ENCODE measurements around the gene NRTN. TPM values are rescaled to one million over a fixed set of nuclear protein-coding genes. Genes with fewer than 3 reads are reported as not detected.

The NRTN gene
- total and polyA plus RNA-seq, 2 donors (not counting 3 experiments of a cell fraction or from before 2014, with no cell fraction given) = 0.41 TPM; not detected in 1

GRCh38 chr19:5822181-5822844 is 17.4 kb downstream of the NRTN start:
- no peak overlapping the region for H3K27ac ChIP-seq (ENCODE audit: insufficient read depth, low read depth, low read length)
- no TSS peak for BruUV-seq (replicated peaks)
- intact Hi-C loops (cut with micrococcal nuclease) (loop anchor here (2.0 kb wide), 1 partner anchor 18 kb away; the partner anchor contains the start of gene NRTN), dilution Hi-C loops (cut with MboI; ENCODE audit: extremely low pct_ligation_motif_present, low sequenced_read_pairs) (no loop called here)
- H3K79me2 ChIP-seq (ENCODE audit: control insufficient read depth, insufficient read depth, low read length) = no peaks in the 10 kb centered on the region
- H3K36me3 ChIP-seq (ENCODE audit: control insufficient read depth in 2 of 2, extremely low read depth in 1 of 2, insufficient read depth in 2 of 2, low read length in 2 of 2) = no peaks in the 10 kb centered on the region
- H3K4me1 ChIP-seq (ENCODE audit: control insufficient read depth, extremely low read depth, insufficient read depth, low read length) = no peaks in the 10 kb centered on the region
- H3K9me1 ChIP-seq (replicated peaks; ENCODE audit: control insufficient read depth, extremely low read depth, insufficient read depth, low read length) = no peaks in the 10 kb centered on the region
- ChIA-PET CTCF (interaction anchor here (0.7 to 4.6 kb wide), 2 partner anchors 12 to 18 kb away, joined by 3 to 24 read pairs; partner anchors contain the start of gene NRTN), POLR2A (no interaction called here)
- DNase-seq (ENCODE audit: low read depth, low spot score) = no peak
- H3K9me3 ChIP-seq (replicated peaks; ENCODE audit: control insufficient read depth, insufficient read depth, low read length) = no peaks in the 10 kb centered on the region
- H4K20me1 ChIP-seq (replicated peaks; ENCODE audit: control insufficient read depth, extremely low read depth, insufficient read depth, low read length) = no peaks in the 10 kb centered on the region
- FAIRE-seq = no peak
- TF ChIP-seq JUN (IDR thresholded peaks at IDR 0.05; ENCODE audit: borderline replicate concordance, insufficient read depth, insufficient read length, low read depth) = no peak
- H2AFZ ChIP-seq (ENCODE audit: low read depth, low read length) = no peak overlapping the region
- H3K27me3 ChIP-seq (ENCODE audit: control insufficient read depth in 2 of 2, insufficient read depth in 2 of 2, low read length in 2 of 2) = no peaks in the 10 kb centered on the region
- H3K4me2 ChIP-seq (ENCODE audit: insufficient read depth, low read length) = no peak overlapping the region
- no peak overlapping the region for H3K4me3 ChIP-seq (replicated peaks in 1 of 3; ENCODE audit: insufficient read depth in 1 of 3, low read depth in 1 of 3, low read length in 3 of 3)
- no peak overlapping the region for H3K9ac ChIP-seq (replicated peaks; ENCODE audit: extremely low read depth, insufficient read depth, low read length)

GRCh38 chr19:5823579-5824281 is 18.9 kb downstream of the NRTN start:
- POLR2A ChIA-PET = no interaction called here
- Histone ChIP-seq H3K9me1 (replicated peaks; ENCODE audit: control insufficient read depth, extremely low read depth, insufficient read depth, low read length) (no peaks in the 10 kb centered on the region), H3K4me1 (ENCODE audit: control insufficient read depth, extremely low read depth, insufficient read depth, low read length) (peaks cover 5% of the 10 kb centered on the region), H3K9me3 (replicated peaks; ENCODE audit: control insufficient read depth, insufficient read depth, low read length) (no peaks in the 10 kb centered on the region), H3K27ac (ENCODE audit: insufficient read depth, low read depth, low read length) (no peak overlapping the region), H4K20me1 (replicated peaks; ENCODE audit: control insufficient read depth, extremely low read depth, insufficient read depth, low read length) (no peaks in the 10 kb centered on the region), H3K27me3 (ENCODE audit: control insufficient read depth in 2 of 2, insufficient read depth in 2 of 2, low read length in 2 of 2) (no peaks in the 10 kb centered on the region), H3K4me2 (ENCODE audit: insufficient read depth, low read length) (no peak overlapping the region), H3K36me3 (ENCODE audit: control insufficient read depth in 2 of 2, extremely low read depth in 1 of 2, insufficient read depth in 2 of 2, low read length in 2 of 2) (no peaks in the 10 kb centered on the region), H3K9ac (replicated peaks; ENCODE audit: extremely low read depth, insufficient read depth, low read length) (no peak overlapping the region), H3K79me2 (ENCODE audit: control insufficient read depth, insufficient read depth, low read length) (no peaks in the 10 kb centered on the region), H2AFZ (ENCODE audit: low read depth, low read length) (no peak overlapping the region), H3K4me3 (replicated peaks in 1 of 3; ENCODE audit: insufficient read depth in 1 of 3, low read depth in 1 of 3, low read length in 3 of 3) (no peak overlapping the region)
- CTCF ChIA-PET = interaction anchor here (4.6 kb wide), 1 partner anchor 20 kb away, joined by 24 read pairs; the partner anchor contains the start of gene NRTN
- no peak for FAIRE-seq
- DNase-seq (ENCODE audit: low read depth, low spot score) = no peak
- BruUV-seq (replicated peaks) = no TSS peak
- TF ChIP-seq CTCF (IDR thresholded peaks at IDR 0.05; ENCODE audit: extremely low read depth in 1 of 2, insufficient read depth in 1 of 2, low read depth in 1 of 2, low read length in 2 of 2) (peak in 1 of 2 donors; percentile 11), POLR2A (IDR thresholded peaks at IDR 0.05; ENCODE audit: low read depth, low read length) (no peak), POLR2AphosphoS5 (IDR thresholded peaks at IDR 0.05; ENCODE audit: insufficient read depth, low read depth, low read length) (no peak)
- intact Hi-C loops (cut with micrococcal nuclease) (loop anchor here (2.0 kb wide), 1 partner anchor 19 kb away; the partner anchor contains the start of gene NRTN), dilution Hi-C loops (cut with MboI; ENCODE audit: extremely low pct_ligation_motif_present, low sequenced_read_pairs) (no loop called here)

All from endothelial cell of umbilical vein (primary cell).